PFSK-1 (cell line): ENCODE measurements around the gene DPYD.

Experiments
- TAF1 ChIP-seq: IDR thresholded peaks from 2 replicates; pipeline ENCODE4 v1.6.1; 2012; ENCODE audit warnings: low read length, control low read depth, borderline replicate concordance; ENCODE audit not compliant: insufficient read depth
- TF ChIP-seq, protein P1 (sequence below), 2 experiments: IDR thresholded peaks; 2 replicates each; pipeline versions ENCODE4 v1.6.1 to v1.8.0; 2011 to 2012; ENCODE audit warnings: low read depth in 2 of 2, low read length in 2 of 2, control low read depth in 1 of 2, inconsistent platforms in 1 of 2, mild to moderate bottlenecking in 1 of 2, moderate library complexity in 1 of 2; ENCODE audit not compliant: insufficient read depth in 1 of 2

DNA sequence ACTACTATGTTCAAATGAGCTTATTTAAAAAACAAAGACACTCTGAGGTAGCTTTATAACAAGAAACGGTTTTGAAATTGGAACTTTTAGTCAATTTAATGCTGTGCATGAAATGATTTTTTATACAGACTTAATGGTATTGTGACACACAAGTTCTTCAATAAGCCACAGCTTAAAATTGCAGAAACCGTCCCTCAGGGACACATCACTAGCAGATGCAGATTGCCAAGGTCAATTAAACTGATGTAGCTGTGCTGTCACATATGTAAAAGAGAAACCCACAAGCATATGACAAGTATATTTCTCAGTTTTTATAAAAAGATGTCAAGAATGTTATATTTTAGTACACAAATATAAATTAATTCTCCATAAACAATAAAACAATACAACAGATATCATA lies 366.9 kb downstream of the DPYD start:
- no peak for TF ChIP-seq TAF1
- TF ChIP-seq, protein P1, sequence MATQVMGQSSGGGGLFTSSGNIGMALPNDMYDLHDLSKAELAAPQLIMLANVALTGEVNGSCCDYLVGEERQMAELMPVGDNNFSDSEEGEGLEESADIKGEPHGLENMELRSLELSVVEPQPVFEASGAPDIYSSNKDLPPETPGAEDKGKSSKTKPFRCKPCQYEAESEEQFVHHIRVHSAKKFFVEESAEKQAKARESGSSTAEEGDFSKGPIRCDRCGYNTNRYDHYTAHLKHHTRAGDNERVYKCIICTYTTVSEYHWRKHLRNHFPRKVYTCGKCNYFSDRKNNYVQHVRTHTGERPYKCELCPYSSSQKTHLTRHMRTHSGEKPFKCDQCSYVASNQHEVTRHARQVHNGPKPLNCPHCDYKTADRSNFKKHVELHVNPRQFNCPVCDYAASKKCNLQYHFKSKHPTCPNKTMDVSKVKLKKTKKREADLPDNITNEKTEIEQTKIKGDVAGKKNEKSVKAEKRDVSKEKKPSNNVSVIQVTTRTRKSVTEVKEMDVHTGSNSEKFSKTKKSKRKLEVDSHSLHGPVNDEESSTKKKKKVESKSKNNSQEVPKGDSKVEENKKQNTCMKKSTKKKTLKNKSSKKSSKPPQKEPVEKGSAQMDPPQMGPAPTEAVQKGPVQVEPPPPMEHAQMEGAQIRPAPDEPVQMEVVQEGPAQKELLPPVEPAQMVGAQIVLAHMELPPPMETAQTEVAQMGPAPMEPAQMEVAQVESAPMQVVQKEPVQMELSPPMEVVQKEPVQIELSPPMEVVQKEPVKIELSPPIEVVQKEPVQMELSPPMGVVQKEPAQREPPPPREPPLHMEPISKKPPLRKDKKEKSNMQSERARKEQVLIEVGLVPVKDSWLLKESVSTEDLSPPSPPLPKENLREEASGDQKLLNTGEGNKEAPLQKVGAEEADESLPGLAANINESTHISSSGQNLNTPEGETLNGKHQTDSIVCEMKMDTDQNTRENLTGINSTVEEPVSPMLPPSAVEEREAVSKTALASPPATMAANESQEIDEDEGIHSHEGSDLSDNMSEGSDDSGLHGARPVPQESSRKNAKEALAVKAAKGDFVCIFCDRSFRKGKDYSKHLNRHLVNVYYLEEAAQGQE (IDR thresholded peaks at IDR 0.05; ENCODE audit: insufficient read depth in 1 of 2, low read depth in 2 of 2, low read length in 2 of 2): no peak
